Endothelial cell (in vitro differentiated cells): ENCODE results near the gene ARVCF. TPM values are rescaled to one million over a fixed set of nuclear protein-coding genes. Genes with fewer than 3 reads are reported as not detected.

ENCODE experiments used
- DNase-seq: peaks from one replicate; pipeline ENCODE4 v3.0.0; 2021; ENCODE audit warnings: low spot score
- H3K27ac Mint-ChIP-seq: one replicate; pipeline ENCODE4 v1.8.0; 2021; ENCODE audit warnings: mixed read lengths, inconsistent platforms; ENCODE audit not compliant: unreplicated experiment
- H3K27me3 Mint-ChIP-seq: one replicate; pipeline ENCODE4 v1.8.0; 2021; ENCODE audit warnings: mild to moderate bottlenecking, moderate library complexity, mixed read lengths, inconsistent platforms; ENCODE audit not compliant: unreplicated experiment
- H3K36me3 Mint-ChIP-seq: one replicate; pipeline ENCODE4 v1.8.0; 2021; ENCODE audit warnings: mild to moderate bottlenecking, low read depth, mixed read lengths, inconsistent platforms; ENCODE audit not compliant: unreplicated experiment
- H3K4me1 Mint-ChIP-seq: one replicate; pipeline ENCODE4 v1.8.0; 2021; ENCODE audit warnings: mild to moderate bottlenecking, mixed read lengths, inconsistent platforms; ENCODE audit not compliant: unreplicated experiment
- H3K4me3 Mint-ChIP-seq: one replicate; pipeline ENCODE4 v1.8.0; 2021; ENCODE audit warnings: mild to moderate bottlenecking, mixed read lengths, inconsistent platforms; ENCODE audit not compliant: unreplicated experiment
- H3K9me3 Mint-ChIP-seq: one replicate; pipeline ENCODE4 v1.8.0; 2021; ENCODE audit warnings: mixed read lengths, inconsistent platforms; ENCODE audit not compliant: unreplicated experiment
- CTCF ChIP-seq: fragments of 200-600 bp; sonication (generic); IDR thresholded peaks from one replicate; pipeline ENCODE4 v1.5.0; 2021; ENCODE audit warnings: antibody characterized with exemption; ENCODE audit not compliant: unreplicated experiment
- total RNA-seq: library from RNA; stranded (reverse); fragmentation: NEBNext Ultra II Directional; extraction: Animal tissue kit (Norgen Biotek cat#: 25700); gene quantifications from one replicate; pipeline ENCODE4 v1.2.1, GENCODE V29; 2021; ENCODE audit not compliant: unreplicated experiment

ARVCF gene
- total RNA-seq, 1 donor from 2014 or later = 67.3 TPM

GRCh38 chr22:20031732-20032406 lies 15.2 kb upstream of the ARVCF start:
- Mint-ChIP-seq H3K27me3 (peaks cover 6% of the 10 kb centered on the region), H3K4me3 (no peak overlapping the region), H3K36me3 (no peaks in the 10 kb centered on the region), H3K9me3 (no peaks in the 10 kb centered on the region), H3K4me1 (peaks cover 2% of the 10 kb centered on the region), H3K27ac (no peak overlapping the region)
- no peak for TF ChIP-seq CTCF
- DNase-seq = no peak

GRCh38 chr22:20029550-20030225 lies 13.1 kb upstream of the ARVCF start:
- no peak for DNase-seq
- no peak overlapping the region for H3K27ac Mint-ChIP-seq

GRCh38 chr22:20028855-20029549 lies 12.4 kb upstream of the ARVCF start:
- peaks cover 6% of the 10 kb centered on the region for H3K4me1 Mint-ChIP-seq
- H3K9me3 Mint-ChIP-seq = no peaks in the 10 kb centered on the region
- peaks cover 4% of the 10 kb centered on the region for H3K27me3 Mint-ChIP-seq
- peaks cover 6% of the 10 kb centered on the region for H3K36me3 Mint-ChIP-seq
- H3K27ac Mint-ChIP-seq = no peak overlapping the region
- no peak for TF ChIP-seq CTCF
- no peak overlapping the region for H3K4me3 Mint-ChIP-seq
- DNase-seq = no peak

More at GRCh38 chr22:20029550-20030225, 13.1 kb upstream of the ARVCF start:
- no peaks in the 10 kb centered on the region for H3K9me3 Mint-ChIP-seq
- TF ChIP-seq CTCF = no peak
- H3K4me1 Mint-ChIP-seq = peaks cover 6% of the 10 kb centered on the region
- peaks cover 6% of the 10 kb centered on the region for H3K36me3 Mint-ChIP-seq
- no peak overlapping the region for H3K4me3 Mint-ChIP-seq
- H3K27me3 Mint-ChIP-seq = peaks cover 5% of the 10 kb centered on the region

- DNase-seq = no peak
- no peak overlapping the region for H3K4me3 Mint-ChIP-seq
- no peaks in the 10 kb centered on the region for H3K9me3 Mint-ChIP-seq
- peaks cover 6% of the 10 kb centered on the region for H3K36me3 Mint-ChIP-seq
- H3K27ac Mint-ChIP-seq = no peak overlapping the region
- TF ChIP-seq CTCF = peak; percentile 45
- H3K4me1 Mint-ChIP-seq = peaks cover 6% of the 10 kb centered on the region
- H3K27me3 Mint-ChIP-seq = peaks cover 4% of the 10 kb centered on the region
These were observed 11.6 kb upstream of the ARVCF start for GRCh38 chr22:20027966-20028854.
